GM13977 (cell line): ENCODE results near the gene PRDX3.

Experiments used
- DNase-seq: peaks from one replicate; pipeline ENCODE4 v3.0.0; 2012; ENCODE audit warnings: low spot score
- in situ Hi-C: fragments of 300-500 bp; cut with MboI; formaldehyde crosslinking; loops from one replicate; pipeline ENCODE4 v1.12.0; 2022; ENCODE audit warnings: low sequenced_read_pairs, low pct_unique_long_range_greater_than_20kb, mixed read lengths, inconsistent platforms; ENCODE audit not compliant: unreplicated experiment
- TF ChIP-seq, protein P1 (sequence below): IDR thresholded peaks from 2 replicates; pipeline ENCODE4 v1.5.1; 2012; ENCODE audit warnings: mild to moderate bottlenecking, control low read depth; ENCODE audit not compliant: insufficient read depth; ENCODE audit errors: extremely low read depth, missing control alignments

The PRDX3 gene

DNA sequence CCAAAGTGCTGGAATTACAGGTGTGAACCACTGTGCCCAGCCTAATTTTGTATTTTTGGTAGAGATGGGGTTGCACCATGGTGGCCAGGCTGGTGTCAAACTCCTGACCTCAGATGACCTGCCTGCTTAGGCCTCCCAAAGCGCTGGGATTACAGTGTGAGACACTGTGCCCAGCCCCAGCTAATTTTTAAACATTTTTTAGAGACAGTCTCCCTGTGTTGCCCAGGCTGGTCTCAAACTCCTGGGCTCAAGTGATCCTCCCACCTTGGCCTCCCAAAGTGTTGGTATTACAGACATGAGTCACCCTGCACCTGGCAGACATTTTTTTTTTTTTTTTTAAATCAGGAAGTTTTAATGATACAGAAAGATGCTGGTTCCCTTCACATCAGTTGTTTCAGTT lies 59.2 kb downstream of the PRDX3 start:
- DNase-seq, result no peak
- in situ Hi-C loops, result no loop called here

DNA sequence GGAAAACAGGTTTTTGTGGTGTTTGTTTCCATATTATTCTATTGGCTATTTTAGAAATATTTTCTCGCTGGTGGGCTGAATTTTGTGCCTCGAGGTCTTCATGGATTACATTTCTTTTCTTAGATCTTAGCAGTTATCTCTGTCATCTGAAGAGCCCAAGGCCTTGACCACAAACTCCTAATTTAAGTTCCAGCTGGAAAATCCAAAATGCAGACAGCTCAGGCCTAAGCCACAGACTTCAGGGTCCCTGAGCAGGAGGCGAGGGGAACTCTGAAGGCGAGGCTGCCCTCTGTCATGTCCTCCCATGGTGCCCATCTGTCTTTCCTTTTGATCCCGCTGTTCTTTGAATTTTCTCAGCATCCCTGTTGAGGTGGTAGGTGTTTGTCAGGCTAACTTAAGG lies 60.4 kb downstream of the PRDX3 start:
- no peak for DNase-seq
- in situ Hi-C loops, result no loop called here
- TF ChIP-seq, protein P1, sequence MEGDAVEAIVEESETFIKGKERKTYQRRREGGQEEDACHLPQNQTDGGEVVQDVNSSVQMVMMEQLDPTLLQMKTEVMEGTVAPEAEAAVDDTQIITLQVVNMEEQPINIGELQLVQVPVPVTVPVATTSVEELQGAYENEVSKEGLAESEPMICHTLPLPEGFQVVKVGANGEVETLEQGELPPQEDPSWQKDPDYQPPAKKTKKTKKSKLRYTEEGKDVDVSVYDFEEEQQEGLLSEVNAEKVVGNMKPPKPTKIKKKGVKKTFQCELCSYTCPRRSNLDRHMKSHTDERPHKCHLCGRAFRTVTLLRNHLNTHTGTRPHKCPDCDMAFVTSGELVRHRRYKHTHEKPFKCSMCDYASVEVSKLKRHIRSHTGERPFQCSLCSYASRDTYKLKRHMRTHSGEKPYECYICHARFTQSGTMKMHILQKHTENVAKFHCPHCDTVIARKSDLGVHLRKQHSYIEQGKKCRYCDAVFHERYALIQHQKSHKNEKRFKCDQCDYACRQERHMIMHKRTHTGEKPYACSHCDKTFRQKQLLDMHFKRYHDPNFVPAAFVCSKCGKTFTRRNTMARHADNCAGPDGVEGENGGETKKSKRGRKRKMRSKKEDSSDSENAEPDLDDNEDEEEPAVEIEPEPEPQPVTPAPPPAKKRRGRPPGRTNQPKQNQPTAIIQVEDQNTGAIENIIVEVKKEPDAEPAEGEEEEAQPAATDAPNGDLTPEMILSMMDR, result no peak

More for the DNA sequence above, 59.2 kb downstream of the PRDX3 start:
- TF ChIP-seq, protein P1, result no peak
